Keratinocyte (primary cell): ENCODE data around the gene PPFIBP2. TPM values are rescaled to one million over a fixed set of nuclear protein-coding genes. Genes with fewer than 3 reads are reported as not detected.

Source experiments
- DNase-seq: peaks from one replicate; pipeline ENCODE4 v3.0.0-alpha.2; 2011; ENCODE audit warnings: low read depth, missing footprints, low spot score
- FAIRE-seq: peaks from 2 replicates; lab custom pipeline; 2011; peaks lifted over from hg19 to GRCh38; lab: Jason Lieb, UNC
- H2AFZ ChIP-seq: 2 replicates; pipeline ENCODE4 v1.6.0; 2012; ENCODE audit warnings: low read length, control low read depth, inconsistent platforms; ENCODE audit not compliant: control insufficient read depth
- H3K27ac ChIP-seq: 2 replicates; pipeline ENCODE4 v1.5.1; 2011; ENCODE audit warnings: low read length; ENCODE audit not compliant: control insufficient read depth, insufficient read depth
- H3K27me3 ChIP-seq: 3 replicates; pipeline ENCODE4 v1.6.0; 2011; ENCODE audit warnings: low read length; ENCODE audit not compliant: control insufficient read depth, insufficient read depth; ENCODE audit errors: extremely low read depth
- H3K36me3 ChIP-seq, 2 experiments: 2 replicates in 1 of 2; 3 replicates in 1 of 2; pipeline ENCODE4 v1.5.1; 2011; ENCODE audit warnings: low read length in 2 of 2, mild to moderate bottlenecking in 1 of 2; ENCODE audit not compliant: control insufficient read depth in 2 of 2, insufficient read depth in 2 of 2; ENCODE audit errors: extremely low read depth in 1 of 2
- H3K4me1 ChIP-seq: 3 replicates; pipeline ENCODE4 v1.5.1; 2011; ENCODE audit warnings: low read length; ENCODE audit not compliant: control insufficient read depth, insufficient read depth; ENCODE audit errors: extremely low read depth
- H3K4me2 ChIP-seq: 3 replicates; pipeline ENCODE4 v1.6.0; 2011; ENCODE audit warnings: low read depth, low read length; ENCODE audit not compliant: control insufficient read depth, insufficient read depth; ENCODE audit errors: extremely low read depth
- H3K4me3 ChIP-seq, 3 experiments: fragments of 200-600 bp in 1 of 3; sonication (generic) in 1 of 3; 2 replicates in 2 of 3; 3 replicates in 1 of 3; pipeline ENCODE4 v1.5.1; 2011 to 2016; ENCODE audit warnings: low read length in 3 of 3, mild to moderate bottlenecking in 3 of 3, control low read depth in 2 of 3, inconsistent platforms in 1 of 3, low read depth in 1 of 3, mixed read lengths in 1 of 3, mixed run types in 1 of 3, moderate library complexity in 1 of 3; ENCODE audit not compliant: control insufficient read depth in 2 of 3, insufficient read depth in 2 of 3; ENCODE audit errors: extremely low read depth in 1 of 3
- H3K79me2 ChIP-seq: 2 replicates; pipeline ENCODE4 v1.6.0; 2012; ENCODE audit warnings: low read length; ENCODE audit not compliant: control insufficient read depth, insufficient read depth
- H3K9ac ChIP-seq: 3 replicates; pipeline ENCODE4 v1.6.0; 2011; ENCODE audit warnings: low read length; ENCODE audit not compliant: control insufficient read depth, insufficient read depth; ENCODE audit errors: extremely low read depth
- H3K9me1 ChIP-seq: 3 replicates; pipeline ENCODE4 v1.6.0; 2011; ENCODE audit warnings: low read length; ENCODE audit not compliant: control insufficient read depth, insufficient read depth; ENCODE audit errors: extremely low read depth
- H3K9me3 ChIP-seq: 2 replicates; pipeline ENCODE4 v1.5.1; 2012; ENCODE audit warnings: low read depth, low read length; ENCODE audit not compliant: control insufficient read depth
- H4K20me1 ChIP-seq: 3 replicates; pipeline ENCODE4 v1.6.0; 2011; ENCODE audit warnings: low read length; ENCODE audit not compliant: control insufficient read depth, insufficient read depth; ENCODE audit errors: extremely low read depth
- EZH2 ChIP-seq: IDR thresholded peaks from one replicate; pipeline ENCODE4 v1.6.1; 2012; ENCODE audit warnings: inconsistent platforms, mild to moderate bottlenecking, low read length, moderate library complexity
- dilution Hi-C: fragments of 300-500 bp; cut with MboI; formaldehyde crosslinking; loops from one replicate; pipeline ENCODE4 v1.7.0; 2020; ENCODE audit warnings: low sequenced_read_pairs; ENCODE audit not compliant: extremely low pct_ligation_motif_present
- polyA plus RNA-seq, 5 experiments: library from polyadenylated mRNA; depleted of rRNA in 3 of 5; stranded (reverse) in 3 of 5; stranded (forward) in 1 of 5; unstranded in 1 of 5; fragments of >200 nt; gene quantifications; 1 replicate in 1 of 5; 2 replicates in 3 of 5; 3 replicates in 1 of 5; pipeline versions ENCODE4 v1.2.1 to v1.2.3, GENCODE V29; 2011 to 2012; ENCODE audit warnings: missing spikeins in 2 of 5, low read depth in 1 of 5, low replicate concordance in 1 of 5
- TF ChIP-seq, protein P1 (sequence below), 3 experiments: IDR thresholded peaks in 1 of 3; conservative IDR thresholded peaks in 1 of 3; optimal IDR thresholded peaks in 1 of 3; 2 replicates in 2 of 3; 3 replicates in 1 of 3; pipeline versions ENCODE3 to v1.5.1; 2011; ENCODE audit warnings: low read length in 3 of 3, mild to moderate bottlenecking in 3 of 3, moderate library complexity in 2 of 3, control low read depth in 1 of 3, inconsistent platforms in 1 of 3; ENCODE audit not compliant: insufficient read depth in 2 of 3; ENCODE audit errors: extremely low read depth in 1 of 3

PPFIBP2 gene
- polyA plus RNA-seq, 1 donor (not counting 4 experiments of a cell fraction or from before 2014, with no cell fraction given): 11.0 TPM

DNA sequence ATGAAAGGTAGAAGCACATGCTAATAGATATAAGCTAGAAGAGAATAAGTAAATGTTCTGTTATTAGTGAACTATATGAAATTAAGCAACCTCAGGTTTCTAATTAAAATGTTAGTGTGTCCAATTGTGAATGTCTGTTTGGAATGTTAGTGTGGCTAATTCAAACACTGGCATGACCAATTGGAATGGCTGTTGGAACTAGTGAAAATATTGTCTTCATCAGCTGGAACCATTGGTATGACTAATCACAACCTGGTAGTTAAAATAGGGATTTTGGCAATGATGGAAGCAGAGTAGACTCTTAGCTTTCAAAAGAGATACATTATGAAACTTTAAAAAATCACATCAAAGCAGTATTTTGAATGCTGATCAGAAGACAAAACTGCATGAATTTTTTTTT, 92.7 kb downstream of the PPFIBP2 start:
- Histone ChIP-seq H3K27me3 (no peaks in the 10 kb centered on the region), H3K9me3 (no peaks in the 10 kb centered on the region), H3K36me3 (no peaks in the 10 kb centered on the region), H3K4me3 (no peak overlapping the region), H3K4me2 (no peak overlapping the region), H4K20me1 (no peaks in the 10 kb centered on the region), H2AFZ (no peak overlapping the region), H3K9me1 (no peaks in the 10 kb centered on the region), H3K27ac (no peak overlapping the region), H3K4me1 (peaks cover 29% of the 10 kb centered on the region), H3K79me2 (no peaks in the 10 kb centered on the region), H3K9ac (no peak overlapping the region)
- TF ChIP-seq EZH2: no peak
- TF ChIP-seq, protein P1, sequence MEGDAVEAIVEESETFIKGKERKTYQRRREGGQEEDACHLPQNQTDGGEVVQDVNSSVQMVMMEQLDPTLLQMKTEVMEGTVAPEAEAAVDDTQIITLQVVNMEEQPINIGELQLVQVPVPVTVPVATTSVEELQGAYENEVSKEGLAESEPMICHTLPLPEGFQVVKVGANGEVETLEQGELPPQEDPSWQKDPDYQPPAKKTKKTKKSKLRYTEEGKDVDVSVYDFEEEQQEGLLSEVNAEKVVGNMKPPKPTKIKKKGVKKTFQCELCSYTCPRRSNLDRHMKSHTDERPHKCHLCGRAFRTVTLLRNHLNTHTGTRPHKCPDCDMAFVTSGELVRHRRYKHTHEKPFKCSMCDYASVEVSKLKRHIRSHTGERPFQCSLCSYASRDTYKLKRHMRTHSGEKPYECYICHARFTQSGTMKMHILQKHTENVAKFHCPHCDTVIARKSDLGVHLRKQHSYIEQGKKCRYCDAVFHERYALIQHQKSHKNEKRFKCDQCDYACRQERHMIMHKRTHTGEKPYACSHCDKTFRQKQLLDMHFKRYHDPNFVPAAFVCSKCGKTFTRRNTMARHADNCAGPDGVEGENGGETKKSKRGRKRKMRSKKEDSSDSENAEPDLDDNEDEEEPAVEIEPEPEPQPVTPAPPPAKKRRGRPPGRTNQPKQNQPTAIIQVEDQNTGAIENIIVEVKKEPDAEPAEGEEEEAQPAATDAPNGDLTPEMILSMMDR (optimal IDR thresholded peaks at IDR 0.05 in 1 of 3, IDR thresholded peaks at IDR 0.05 in 1 of 3, conservative IDR thresholded peaks at IDR 0.05 in 1 of 3; ENCODE audit: extremely low read depth in 1 of 3, insufficient read depth in 2 of 3, low read length in 3 of 3): no peak
- dilution Hi-C loops: no loop called here
- FAIRE-seq (no peak), DNase-seq (no peak)

GRCh38 chr11:7609015-7609414, 95.2 kb downstream of the PPFIBP2 start:
- DNase-seq: no peak
- Histone ChIP-seq H3K27ac (no peak overlapping the region), H3K9me1 (no peaks in the 10 kb centered on the region), H3K36me3 (no peaks in the 10 kb centered on the region), H3K27me3 (no peaks in the 10 kb centered on the region), H3K4me2 (no peak overlapping the region), H3K9me3 (no peaks in the 10 kb centered on the region), H3K79me2 (no peaks in the 10 kb centered on the region), H2AFZ (no peak overlapping the region), H3K4me1 (peaks cover 39% of the 10 kb centered on the region), H3K4me3 (no peak overlapping the region), H3K9ac (no peak overlapping the region), H4K20me1 (no peaks in the 10 kb centered on the region)
- dilution Hi-C loops: no loop called here
- no peak for TF ChIP-seq EZH2
- TF ChIP-seq, protein P1 (optimal IDR thresholded peaks at IDR 0.05 in 1 of 3, IDR thresholded peaks at IDR 0.05 in 1 of 3, conservative IDR thresholded peaks at IDR 0.05 in 1 of 3; ENCODE audit: extremely low read depth in 1 of 3, insufficient read depth in 2 of 3, low read length in 3 of 3): no peak
- no peak for FAIRE-seq
